NCI-H748 treated with DMSO at 0.1 percent for 48 hours (cell line): Measurements from ENCODE around the gene ZBTB8A.
A peak's percentile ranks its signal among the peaks of the same experiment; 100 is the strongest.
"Not testable (repeated sequence)": the region's sequence is repeated elsewhere in the genome, so short reads cannot be mapped to it uniquely, and the experiment has no call there.

Experiments used
- DNase-seq: peaks from one replicate; lab custom pipeline; 2025; lab: John Stamatoyannopoulos, UW

The ZBTB8A gene

GRCh38 chr1:32619701-32620485 lies 80.7 kb downstream of the ZBTB8A start:
- DNase-seq, result no peak

DNA sequence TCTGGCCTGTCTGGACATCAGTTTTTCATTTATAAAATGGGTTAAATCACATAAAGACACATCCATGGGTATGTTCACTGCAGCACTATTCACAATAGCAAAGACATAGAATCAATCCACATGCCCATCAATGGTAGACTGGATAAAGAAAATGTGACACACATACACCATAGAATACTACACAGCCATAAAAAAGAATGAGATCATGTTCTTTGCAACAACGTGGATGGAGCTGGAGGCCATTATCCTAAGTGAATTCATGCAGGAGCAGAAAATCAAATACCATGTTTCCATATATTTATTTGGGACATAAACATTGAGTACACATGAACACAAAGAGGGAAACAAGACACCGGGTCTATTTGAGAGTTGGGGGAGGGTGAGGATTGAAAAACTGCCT lies 83.0 kb downstream of the ZBTB8A start:
- no peak for DNase-seq

- no peak for DNase-seq
Observed at GRCh38 chr1:32622806-32623681, 83.8 kb downstream of the ZBTB8A start.

DNA sequence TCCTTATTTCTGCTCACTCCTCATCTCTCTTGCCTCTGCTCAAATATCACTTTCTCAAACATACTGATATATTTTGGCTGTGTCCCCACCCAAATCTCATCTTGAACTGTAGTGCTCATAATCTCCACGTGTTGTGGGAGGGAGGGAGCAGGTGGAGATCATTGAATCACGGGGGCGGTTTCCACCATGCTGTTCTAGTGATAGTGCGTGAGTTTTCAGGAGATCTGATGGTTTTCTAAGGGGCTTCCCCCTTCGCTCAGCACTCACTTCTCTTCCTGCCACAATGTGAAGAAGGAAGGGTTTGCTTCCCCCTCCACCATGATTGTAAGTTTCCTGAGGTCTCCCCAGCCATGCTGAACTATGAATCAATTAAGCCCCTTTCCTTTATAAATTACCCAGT lies 84.5 kb downstream of the ZBTB8A start:
- DNase-seq, result no peak

GRCh38 chr1:32626176-32626575 lies 86.9 kb downstream of the ZBTB8A start:
- no peak for DNase-seq

GRCh38 chr1:32627596-32628162 lies 88.5 kb downstream of the ZBTB8A start:
- no peak for DNase-seq

GRCh38 chr1:32630173-32630572 lies 90.9 kb downstream of the ZBTB8A start:
- not testable (repeated sequence) for DNase-seq

DNA sequence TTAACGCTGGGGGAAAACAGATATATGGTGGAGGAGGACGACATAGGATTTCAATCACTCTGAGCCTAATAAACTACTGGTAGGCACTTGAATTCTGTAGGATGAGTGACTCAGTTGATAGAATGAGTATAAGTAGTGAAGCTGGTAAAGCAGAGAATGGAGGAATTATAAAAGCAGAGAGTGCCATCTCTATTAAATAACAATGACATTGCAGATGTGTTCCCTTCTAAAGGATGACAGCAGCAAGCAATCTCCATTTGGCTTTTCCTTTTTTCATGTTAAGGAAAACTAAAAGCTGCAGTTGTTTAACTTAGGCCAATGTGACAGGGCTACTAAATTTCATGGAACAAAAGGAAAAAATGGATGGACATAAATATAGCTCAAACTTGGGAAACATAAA lies 93.6 kb downstream of the ZBTB8A start:
- no peak for DNase-seq

DNA sequence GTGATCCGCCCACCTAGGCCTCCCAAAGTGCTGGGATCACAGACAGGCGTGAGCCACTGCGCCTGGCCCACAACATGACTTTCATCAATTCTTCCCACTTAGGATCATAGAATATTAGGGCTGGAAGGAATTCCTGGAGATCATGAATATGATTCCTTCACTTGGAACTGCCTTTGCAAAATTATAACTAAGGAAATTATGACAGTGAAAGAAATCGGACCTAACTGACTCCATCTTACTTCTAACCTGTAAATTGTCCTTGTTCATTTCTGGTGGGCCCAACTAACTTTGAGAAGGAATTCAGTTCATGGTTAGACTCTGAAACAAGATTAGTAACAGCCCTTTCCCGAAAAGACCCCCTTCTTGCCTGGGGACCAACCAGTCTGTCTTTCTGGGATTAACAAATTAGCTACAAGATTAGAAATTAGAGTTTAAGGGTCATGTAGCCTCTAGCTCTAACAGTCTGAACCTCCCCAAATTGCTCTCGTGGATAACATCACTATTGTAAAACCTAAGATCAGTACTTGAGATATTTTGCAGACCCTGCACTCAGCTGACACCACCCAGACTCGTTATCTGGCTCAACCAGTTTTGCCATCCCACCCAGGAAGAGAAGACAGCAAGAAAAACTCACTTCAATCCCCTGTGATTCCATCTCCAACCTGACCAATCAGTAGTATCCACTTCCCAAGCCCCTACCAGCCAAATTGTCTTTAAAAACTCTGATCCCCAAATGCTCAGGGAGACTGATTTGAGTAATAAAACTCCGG lies 96.5 kb downstream of the ZBTB8A start:
- no peak for DNase-seq

- DNase-seq, result no peak
Observed at GRCh38 chr1:32636914-32637645, 97.9 kb downstream of the ZBTB8A start.

DNA sequence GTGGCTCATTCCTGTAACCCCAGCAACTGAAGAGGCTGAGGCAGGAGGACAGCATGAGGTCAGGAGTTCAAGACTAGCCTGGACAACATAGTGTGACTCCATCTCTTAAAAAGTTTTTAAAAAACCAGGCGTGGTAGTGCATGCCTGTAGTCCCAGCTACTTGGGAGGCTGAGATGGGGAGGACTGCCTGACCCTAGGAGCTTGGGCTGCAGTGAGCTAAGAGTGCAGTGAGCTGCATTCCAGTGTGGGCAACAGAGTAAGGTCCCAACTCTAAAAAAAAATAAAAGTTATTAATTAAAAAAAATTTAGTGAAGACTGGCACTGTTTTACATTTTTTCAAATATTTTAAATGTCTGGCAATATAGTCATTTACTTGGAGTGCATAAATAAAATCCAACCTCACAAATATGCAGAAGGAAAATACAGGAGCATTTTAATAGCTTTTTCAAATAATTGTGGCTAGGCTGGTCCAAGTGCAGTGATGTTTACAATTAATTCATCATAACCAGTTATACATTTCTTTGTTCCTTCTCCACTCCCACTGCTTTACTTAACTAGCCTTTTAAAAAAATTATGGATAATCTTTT lies 100.4 kb downstream of the ZBTB8A start:
- no peak for DNase-seq

- DNase-seq, result not testable (repeated sequence)
Observed at GRCh38 chr1:32642292-32642827, 103.1 kb downstream of the ZBTB8A start.

DNA sequence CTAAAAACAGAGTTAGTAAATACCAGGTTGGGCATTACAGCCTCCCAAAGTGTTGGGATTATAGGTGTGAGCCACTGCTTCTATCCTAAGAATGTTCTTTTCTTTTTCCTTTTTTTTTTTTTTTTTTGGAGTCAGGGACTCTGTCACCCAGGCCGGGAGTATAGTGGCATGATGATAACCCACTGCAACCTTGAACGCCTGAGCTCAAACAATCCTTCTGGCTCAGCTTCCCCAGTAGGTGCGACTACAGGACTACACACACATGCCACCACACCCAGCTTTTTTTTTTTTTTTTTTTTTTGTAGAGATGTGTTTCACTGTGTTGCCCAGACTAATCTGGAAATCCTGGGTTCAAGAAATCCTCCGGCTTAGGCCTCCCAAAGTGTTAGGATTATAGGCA lies 105.2 kb downstream of the ZBTB8A start:
- no peak for DNase-seq

GRCh38 chr1:32647308-32648134 lies 108.3 kb downstream of the ZBTB8A start:
- DNase-seq, result no peak

GRCh38 chr1:32650248-32650751 lies 111.1 kb downstream of the ZBTB8A start, which contains the start of gene ZBTB8OS:
TSS of gene ZBTB8OS (minus strand) at chr1:32650550. CDS start at chr1:32650529, 21 bp downstream.
- peak; percentile 81 for DNase-seq

GRCh38 chr1:32650752-32651460 lies 111.7 kb downstream of the ZBTB8A start, which contains the start of gene RBBP4:
TSS of gene RBBP4 (plus strand) at chr1:32651208. CDS start at chr1:32651307, 99 bp downstream.
- peak; percentile 81 for DNase-seq

DNA sequence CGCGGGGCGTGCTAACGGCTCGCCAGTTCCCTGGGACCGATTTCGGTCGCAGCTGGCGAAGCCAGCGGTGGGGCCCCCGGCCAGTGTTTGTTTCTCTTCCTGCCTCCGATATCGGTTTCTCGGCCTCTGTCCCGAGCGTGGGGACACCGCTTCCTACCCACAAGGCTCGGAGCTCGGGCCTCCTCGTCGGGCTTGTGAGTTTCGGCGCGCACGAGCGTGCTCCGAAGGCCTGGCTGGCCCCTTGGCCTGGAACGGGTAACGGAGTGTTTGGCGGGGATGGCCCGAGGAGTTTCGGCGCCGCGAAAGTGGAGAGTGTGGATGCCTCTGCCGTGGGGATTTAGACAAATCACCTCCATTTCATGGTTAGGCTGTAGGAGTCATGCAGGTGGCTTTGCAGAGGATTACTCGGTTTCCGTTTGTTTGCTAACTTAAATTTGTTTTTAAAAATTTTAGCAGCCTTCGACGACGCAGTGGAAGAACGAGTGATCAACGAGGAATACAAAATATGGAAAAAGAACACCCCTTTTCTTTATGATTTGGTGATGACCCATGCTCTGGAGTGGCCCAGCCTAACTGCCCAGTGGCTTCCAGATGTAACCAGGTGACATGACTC lies 112.3 kb downstream of the ZBTB8A start:
- no peak for DNase-seq
